HG03064 (cell line): ENCODE results near the gene BCCIP.

Experiments
- ATAC-seq: cut with Tn5 transposase; IDR thresholded peaks from one replicate; pipeline ENCODE4 v1.9.1; 2021; ENCODE audit warnings: low read depth; ENCODE audit not compliant: unreplicated experiment

The BCCIP gene

DNA sequence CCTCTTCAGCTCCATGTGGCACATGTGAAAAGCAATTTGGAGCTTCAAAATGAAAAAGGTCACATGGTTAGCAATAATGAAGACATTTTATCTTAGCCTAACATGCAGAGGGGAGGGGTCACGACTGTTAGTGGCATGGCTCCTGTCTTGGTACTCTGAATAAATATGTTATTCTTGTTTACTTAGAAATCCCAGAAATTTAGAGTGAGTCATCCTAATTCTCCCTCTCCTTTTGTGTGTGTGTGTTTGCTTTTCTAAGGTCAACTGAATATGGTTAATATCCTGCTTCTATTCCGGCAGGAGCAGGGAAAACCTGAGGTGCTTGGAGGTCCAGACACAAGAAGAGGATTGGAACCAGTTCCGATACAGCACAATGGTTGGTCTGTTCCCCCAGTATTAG, 17.6 kb downstream of the BCCIP start:
- no peak for ATAC-seq

GRCh38 chr10:125843603-125844329, 20.4 kb downstream of the BCCIP start:
- ATAC-seq: no peak

GRCh38 chr10:125844751-125845221, 21.4 kb downstream of the BCCIP start:
- no peak for ATAC-seq

DNA sequence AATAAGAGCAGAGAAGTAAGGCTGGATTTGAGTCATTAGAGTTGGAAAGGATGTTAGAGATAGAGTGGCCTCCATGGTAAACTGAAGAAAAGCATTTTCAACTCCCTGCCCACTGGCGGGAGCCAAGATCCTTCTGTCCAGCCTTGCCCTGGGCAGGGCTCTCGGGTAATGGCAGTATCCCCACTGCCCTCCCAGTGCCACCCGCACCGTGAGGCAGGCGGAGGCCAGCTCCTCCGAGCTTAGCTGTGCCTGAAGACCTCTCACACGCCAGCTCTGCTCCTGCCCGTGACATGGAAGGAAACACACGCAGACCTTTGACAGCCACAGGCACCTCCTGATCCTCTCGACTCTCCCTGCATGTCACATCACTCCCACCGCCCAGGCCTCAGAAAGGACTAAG, 22.3 kb downstream of the BCCIP start:
- no peak for ATAC-seq

GRCh38 chr10:125846894-125847293, 23.5 kb downstream of the BCCIP start:
- no peak for ATAC-seq

- ATAC-seq: no peak
These were observed 25.0 kb downstream of the BCCIP start for GRCh38 chr10:125848371-125848770.

DNA sequence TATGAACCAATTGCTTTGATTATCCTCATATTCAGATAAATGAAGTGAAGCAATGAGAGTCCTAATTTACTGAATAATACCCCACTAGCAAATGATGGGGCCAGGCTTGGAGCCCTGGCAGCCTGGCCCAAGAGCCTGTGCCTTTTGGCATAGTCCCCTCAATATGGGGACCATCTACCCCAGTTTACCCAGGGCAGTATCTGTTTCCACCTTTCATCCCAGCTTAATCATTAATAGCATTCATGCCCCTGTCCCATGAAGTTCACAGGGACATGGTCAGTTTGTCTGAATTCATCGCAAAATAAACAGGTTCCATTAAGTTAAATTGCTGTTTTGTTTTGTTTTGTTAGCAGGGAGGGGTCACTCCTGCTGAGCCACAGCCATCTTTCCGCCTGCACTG, 25.5 kb downstream of the BCCIP start:
- ATAC-seq: no peak

DNA sequence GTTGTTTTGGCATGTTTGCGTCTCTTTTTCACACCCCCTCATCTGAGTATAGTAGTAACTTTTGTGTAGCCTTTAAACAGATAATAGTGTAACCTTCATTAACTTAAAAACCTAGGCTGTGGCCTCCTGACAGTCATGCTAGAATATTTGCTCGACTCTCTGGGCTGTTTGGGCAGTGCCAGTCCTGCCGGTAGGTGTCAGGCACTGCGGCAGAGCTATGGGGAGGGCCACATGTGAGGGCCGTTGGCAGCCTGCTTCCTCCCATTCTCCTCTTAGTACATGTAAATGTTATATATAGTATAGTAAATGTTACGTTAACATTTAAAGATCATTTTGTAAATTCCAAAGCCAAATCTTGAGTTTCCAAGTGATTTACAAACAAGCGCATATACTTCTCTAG, 26.1 kb downstream of the BCCIP start:
- ATAC-seq: no peak

- no peak for ATAC-seq
These were observed 27.7 kb downstream of the BCCIP start for GRCh38 chr10:125850766-125851731.

DNA sequence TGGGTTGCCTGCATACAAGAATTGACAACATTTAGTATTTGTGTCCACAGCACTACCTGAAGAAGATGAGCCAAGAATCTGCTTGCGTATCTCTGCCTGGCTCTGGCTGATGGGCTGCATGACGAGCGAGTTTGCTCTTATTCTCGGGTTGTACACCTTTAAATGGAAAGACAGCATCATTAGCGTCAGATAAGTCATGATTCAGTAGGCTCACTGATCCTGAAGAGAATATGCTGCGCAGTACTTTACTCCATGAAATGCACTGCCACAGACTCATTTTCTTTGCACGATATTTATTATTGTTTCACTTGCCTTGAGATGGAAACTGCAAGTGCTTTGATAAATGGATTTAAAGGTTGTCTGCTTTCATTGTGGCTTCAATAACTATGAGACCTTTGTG, 29.1 kb downstream of the BCCIP start:
- ATAC-seq: no peak

- no peak for ATAC-seq
These were observed 33.9 kb downstream of the BCCIP start for GRCh38 chr10:125857185-125857760.

- no peak for ATAC-seq
These were observed 35.9 kb downstream of the BCCIP start for GRCh38 chr10:125859128-125859817.

GRCh38 chr10:125865120-125865519, 41.8 kb downstream of the BCCIP start:
- ATAC-seq: no peak

DNA sequence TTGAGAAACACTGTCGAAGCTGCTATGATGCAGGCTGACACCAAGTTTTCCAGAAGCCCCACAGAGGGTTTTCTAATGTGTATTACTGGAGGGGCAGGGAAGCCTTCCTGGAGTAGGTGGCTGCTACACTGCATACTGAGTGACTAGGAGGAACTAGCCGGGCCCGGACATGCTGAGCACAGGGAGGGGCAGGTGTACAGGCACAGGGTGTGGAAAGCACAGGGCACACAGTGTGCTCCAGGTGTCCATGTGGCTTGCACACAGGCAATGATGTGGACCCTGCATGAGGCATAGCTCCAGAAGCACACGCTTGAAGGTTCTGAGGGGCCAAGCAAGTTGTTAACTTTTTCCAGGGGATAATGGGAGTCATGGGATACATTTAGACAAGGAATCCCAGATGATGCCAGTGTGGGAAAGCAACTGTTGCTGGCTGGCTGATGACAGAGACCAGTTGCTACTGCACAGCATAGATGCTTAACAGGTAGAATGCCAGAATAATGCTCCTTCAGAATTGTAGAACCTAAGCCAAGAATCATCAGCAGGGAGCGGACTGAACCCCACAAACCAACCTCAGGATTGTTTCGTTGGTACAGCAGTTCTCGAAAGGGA, 43.2 kb downstream of the BCCIP start:
- no peak for ATAC-seq

- ATAC-seq: no peak
These were observed 45.1 kb downstream of the BCCIP start for GRCh38 chr10:125868372-125868975.

DNA sequence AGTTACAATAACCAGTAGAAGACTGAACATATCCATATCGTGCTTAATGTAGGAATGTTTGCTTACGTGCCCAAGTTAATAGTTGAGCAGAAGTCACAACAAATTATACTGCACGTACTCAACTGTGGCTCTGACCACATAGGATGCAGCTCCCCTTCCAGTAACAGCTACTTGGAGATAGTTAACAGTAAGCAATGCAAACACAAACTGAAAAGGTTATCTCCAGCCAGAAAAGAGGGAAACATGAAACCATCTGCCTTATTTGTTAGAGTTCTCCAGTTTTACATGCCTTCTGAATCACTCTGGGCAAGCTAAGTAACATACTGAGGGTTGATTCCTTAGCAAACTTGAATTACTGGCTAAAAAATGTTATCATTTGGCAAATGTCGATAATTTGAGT, 48.0 kb downstream of the BCCIP start:
- ATAC-seq: no peak

DNA sequence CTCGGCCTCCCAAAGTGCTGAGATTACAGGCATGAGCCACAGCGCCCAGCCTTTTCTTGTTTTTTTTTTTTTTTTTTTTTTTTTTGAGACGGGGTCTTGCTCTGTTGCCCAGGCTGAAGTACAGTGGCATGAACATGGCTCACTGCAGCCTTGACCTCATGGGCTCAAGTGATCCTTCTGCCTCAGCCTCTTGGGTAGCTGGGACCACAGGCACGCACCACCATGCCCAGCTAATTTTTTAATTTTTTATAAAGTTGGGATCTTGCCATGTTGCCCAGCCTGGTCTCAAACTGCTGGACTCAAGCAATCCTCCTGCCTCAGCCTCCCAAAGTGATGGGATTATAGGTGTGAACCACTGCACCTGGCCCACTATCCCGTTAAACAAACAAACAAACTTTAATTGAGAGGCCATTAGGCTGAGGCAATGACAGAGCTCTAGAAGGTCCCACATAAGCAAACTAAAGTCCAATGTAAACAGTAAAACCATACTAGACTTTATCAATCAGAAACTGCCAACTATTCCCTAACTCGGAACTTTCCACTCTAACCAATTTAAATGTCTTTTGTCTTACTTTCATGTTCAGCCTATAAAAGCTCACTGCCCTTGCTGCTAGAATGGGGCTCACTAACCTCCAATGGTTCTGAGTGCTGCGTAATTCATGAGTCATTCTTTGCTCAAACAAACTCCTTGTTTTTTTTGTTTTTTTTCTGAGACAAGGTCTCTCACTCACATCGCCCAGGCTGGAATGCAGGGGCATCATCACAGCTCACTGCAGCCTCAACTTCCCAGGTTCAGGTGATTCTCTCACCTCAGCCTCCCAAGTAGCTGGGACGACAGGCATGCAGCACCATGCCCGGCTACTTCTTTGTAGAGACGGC, 55.9 kb downstream of the BCCIP start:
- no peak for ATAC-seq

DNA sequence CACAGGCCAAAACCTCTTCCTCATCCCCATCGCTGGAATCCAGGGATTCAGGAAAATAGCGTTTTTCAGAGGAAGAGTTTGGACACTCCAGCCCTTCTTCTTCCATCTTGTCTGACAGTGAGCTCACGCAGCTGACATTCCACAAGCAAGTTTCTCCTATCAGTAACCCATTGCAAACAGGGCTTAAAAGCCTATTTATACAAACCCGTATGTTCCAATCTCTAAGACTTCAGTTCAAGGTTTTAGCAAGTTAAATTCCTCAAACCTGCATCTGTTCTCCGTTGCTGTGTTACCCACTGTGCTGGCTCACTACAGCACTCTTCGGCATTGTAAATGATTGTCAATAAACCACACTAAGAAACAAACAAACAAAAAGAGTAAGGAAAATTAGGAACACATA, 57.4 kb downstream of the BCCIP start:
- no peak for ATAC-seq

DNA sequence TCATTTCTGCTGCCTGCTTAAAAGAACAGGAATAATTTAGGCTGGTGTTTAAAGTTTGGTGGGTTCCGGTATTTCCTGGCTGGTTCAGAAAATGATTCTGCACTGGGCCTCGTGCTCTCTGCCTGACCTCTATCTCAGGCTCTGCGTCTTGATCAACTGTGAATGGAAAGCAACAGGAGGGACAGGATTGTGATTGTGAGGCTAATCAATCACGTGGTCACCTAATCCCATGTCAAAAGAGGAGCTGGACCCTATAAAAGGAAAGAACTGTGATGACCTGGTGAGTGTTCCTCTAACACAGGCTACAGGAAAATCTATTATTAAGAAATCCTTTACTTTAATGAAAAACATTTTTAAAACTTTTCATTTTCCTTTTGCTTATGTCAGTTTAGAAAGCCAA, 57.8 kb downstream of the BCCIP start, which contains the start of gene DHX32:
DHX32 (minus strand) TSS at position 101 of the 400 bp plus-strand sequence. CDS start 468 bp downstream, outside the sequence.
- no peak for ATAC-seq
